ENCODE measurements around the gene TAP2.

GRCh38 chr6:32843331-32843978 is 4.9 kb upstream of the TAP2 start:
- TF ChIP-seq EZH2phosphoT487 (IDR thresholded peaks at IDR 0.05; ENCODE audit: insufficient read depth, low read depth), result no peak
- no peak for TF ChIP-seq EZH2 (IDR thresholded peaks at IDR 0.05; ENCODE audit: insufficient read depth, poor library complexity, severe bottlenecking)

Data from GM23248 (cell line).